CD4-positive, alpha-beta T cell treated with Interleukin-6 for 4 hours (primary cell): ENCODE results near the gene ODAM.
"Not testable (repeated sequence)": the region's sequence is repeated elsewhere in the genome, so short reads cannot be mapped to it uniquely, and the experiment has no call there.

Experiments
- DNase-seq: peaks from one replicate; pipeline ENCODE4 v3.0.0-alpha.2; 2020; ENCODE audit warnings: mixed read lengths

The ODAM gene

GRCh38 chr4:70195425-70195824 lies at the start of gene ODAM:
Gene ODAM (plus strand): TSS chr4:70195725. CDS start chr4:70196544, 819 bp downstream.
- no peak for DNase-seq

GRCh38 chr4:70151271-70151670 lies 44.3 kb upstream of the ODAM start:
- no peak for DNase-seq

GRCh38 chr4:70152088-70152487 lies 43.4 kb upstream of the ODAM start:
- DNase-seq: no peak

GRCh38 chr4:70153937-70154336 lies 41.6 kb upstream of the ODAM start, which contains the start of gene PRR27:
Gene PRR27 (plus strand): TSS chr4:70154237. CDS start chr4:70154376, 139 bp downstream.
- DNase-seq: no peak

- DNase-seq: no peak
Observed at GRCh38 chr4:70158576-70158975, 36.9 kb upstream of the ODAM start.

GRCh38 chr4:70177090-70177489 lies 18.4 kb upstream of the ODAM start:
- no peak for DNase-seq

GRCh38 chr4:70178075-70178660 lies 17.4 kb upstream of the ODAM start:
- no peak for DNase-seq

- DNase-seq: no peak
Observed at GRCh38 chr4:70179811-70180210, 15.7 kb upstream of the ODAM start.

- no peak for DNase-seq
Observed at GRCh38 chr4:70181864-70182263, 13.7 kb upstream of the ODAM start.

GRCh38 chr4:70182517-70183167 lies 12.9 kb upstream of the ODAM start:
- no peak for DNase-seq

GRCh38 chr4:70183168-70183939 lies 12.2 kb upstream of the ODAM start:
- peak; percentile 2 for DNase-seq

- no peak for DNase-seq
Observed at GRCh38 chr4:70183940-70184246, 11.6 kb upstream of the ODAM start.

- DNase-seq: no peak
Observed at GRCh38 chr4:70187216-70187615, 8.3 kb upstream of the ODAM start.

- no peak for DNase-seq
Observed at GRCh38 chr4:70190579-70190978, 4.9 kb upstream of the ODAM start.

GRCh38 chr4:70191647-70192046 lies 3.9 kb upstream of the ODAM start:
- no peak for DNase-seq

- no peak for DNase-seq
Observed at GRCh38 chr4:70192895-70193294, 2.6 kb upstream of the ODAM start.

GRCh38 chr4:70196857-70197256 lies 1.3 kb downstream of the ODAM start:
- no peak for DNase-seq

GRCh38 chr4:70197842-70198241 lies 2.3 kb downstream of the ODAM start:
- no peak for DNase-seq

- DNase-seq: no peak
Observed at GRCh38 chr4:70203601-70204000, 8.1 kb downstream of the ODAM start.

GRCh38 chr4:70212752-70213151 lies 17.2 kb downstream of the ODAM start:
- not testable (repeated sequence) for DNase-seq

- not testable (repeated sequence) for DNase-seq
Observed at GRCh38 chr4:70216109-70216508, 20.6 kb downstream of the ODAM start.

GRCh38 chr4:70216550-70216949 lies 21.0 kb downstream of the ODAM start:
- DNase-seq: not testable (repeated sequence)

- DNase-seq: not testable (repeated sequence)
Observed at GRCh38 chr4:70221389-70221788, 25.9 kb downstream of the ODAM start.

- DNase-seq: not testable (repeated sequence)
Observed at GRCh38 chr4:70221818-70222217, 26.3 kb downstream of the ODAM start.
